ENCODE results near the gene IRF9. TPM values are rescaled to one million over a fixed set of nuclear protein-coding genes. Genes with fewer than 3 reads are reported as not detected.

Gene IRF9
- total RNA-seq (2014; rRNA removed; shearing (Covaris generic)), result 14.9 and 16.8 TPM in 2 replicates
- 30.8 and 39.5 TPM in 2 replicates for polyA plus RNA-seq (2014; cell fraction: nucleus; rRNA removed)

- peak; percentile 95 for DNase-seq (ENCODE audit: extremely low read depth, low read depth)
Observed at GRCh38 chr14:24160850-24161804, at the start of gene IRF9. IRF9 (plus strand) TSS chr14:24161265; CDS start chr14:24162145, 880 bp downstream.

GRCh38 chr14:24113379-24113800 lies 47.7 kb upstream of the IRF9 start:
- DNase-seq (ENCODE audit: extremely low read depth, low read depth), result no peak

GRCh38 chr14:24113801-24114531 lies 47.1 kb upstream of the IRF9 start:
- DNase-seq (ENCODE audit: extremely low read depth, low read depth), result peak; percentile 88

GRCh38 chr14:24114532-24115421 lies 46.3 kb upstream of the IRF9 start, which contains the start of the genes DCAF11 and NRL:
DCAF11 (plus strand) TSS chr14:24114777; CDS start chr14:24115595, 818 bp downstream.
NRL (minus strand) TSS chr14:24114949; CDS start chr14:24082848, 32,101 bp downstream.
- DNase-seq (ENCODE audit: extremely low read depth, low read depth), result peak; percentile 100

GRCh38 chr14:24115422-24116127 lies 45.5 kb upstream of the IRF9 start:
- no peak for DNase-seq (ENCODE audit: extremely low read depth, low read depth)

GRCh38 chr14:24116128-24116814 lies 44.8 kb upstream of the IRF9 start:
- no peak for DNase-seq (ENCODE audit: extremely low read depth, low read depth)

- no peak for DNase-seq (ENCODE audit: extremely low read depth, low read depth)
Observed at GRCh38 chr14:24117179-24117578, 43.9 kb upstream of the IRF9 start.

- DNase-seq (ENCODE audit: extremely low read depth, low read depth), result no peak
Observed at GRCh38 chr14:24119691-24120090, 41.4 kb upstream of the IRF9 start.

GRCh38 chr14:24121210-24121609 lies 39.9 kb upstream of the IRF9 start:
- no peak for DNase-seq (ENCODE audit: extremely low read depth, low read depth)

GRCh38 chr14:24122416-24122815 lies 38.6 kb upstream of the IRF9 start:
- no peak for DNase-seq (ENCODE audit: extremely low read depth, low read depth)

GRCh38 chr14:24122898-24123297 lies 38.2 kb upstream of the IRF9 start:
- DNase-seq (ENCODE audit: extremely low read depth, low read depth), result no peak

GRCh38 chr14:24123424-24124417 lies 37.3 kb upstream of the IRF9 start:
- DNase-seq (ENCODE audit: extremely low read depth, low read depth), result no peak

GRCh38 chr14:24126939-24127338 lies 34.1 kb upstream of the IRF9 start:
- no peak for DNase-seq (ENCODE audit: extremely low read depth, low read depth)

GRCh38 chr14:24127673-24128072 lies 33.4 kb upstream of the IRF9 start:
- DNase-seq (ENCODE audit: extremely low read depth, low read depth), result no peak

- DNase-seq (ENCODE audit: extremely low read depth, low read depth), result no peak
Observed at GRCh38 chr14:24129410-24129998, 31.6 kb upstream of the IRF9 start.

GRCh38 chr14:24130380-24130716 lies 30.7 kb upstream of the IRF9 start, which contains the start of gene FITM1:
FITM1 (plus strand) TSS chr14:24130659; CDS start chr14:24131564, 905 bp downstream.
- DNase-seq (ENCODE audit: extremely low read depth, low read depth), result no peak
